GM12891 (cell line): Measurements from ENCODE around the gene SLC22A5.

Experiments used
- PAX5 ChIP-seq: IDR thresholded peaks from 2 replicates; pipeline ENCODE4 v1.6.1; 2011; ENCODE audit warnings: low read length, moderate library complexity, mild to moderate bottlenecking; ENCODE audit not compliant: insufficient read depth, severe bottlenecking
- POLR2A ChIP-seq: IDR thresholded peaks from 2 replicates; pipeline ENCODE4 v1.6.1; 2011; ENCODE audit warnings: low read depth, low read length, control low read depth
- POLR2AphosphoS5 ChIP-seq: IDR thresholded peaks from 2 replicates; pipeline ENCODE4 v1.6.1; 2011; ENCODE audit warnings: low read depth, low read length, control low read depth
- POU2F2 ChIP-seq: IDR thresholded peaks from 2 replicates; pipeline ENCODE4 v1.6.1; 2011; ENCODE audit warnings: low read depth, mild to moderate bottlenecking, control low read depth, low read length, moderate library complexity
- SPI1 ChIP-seq: IDR thresholded peaks from 2 replicates; pipeline ENCODE4 v1.6.1; 2011; ENCODE audit warnings: low read depth, low read length, control low read depth
- TAF1 ChIP-seq: IDR thresholded peaks from 2 replicates; pipeline ENCODE4 v1.6.1; 2011; ENCODE audit warnings: low read depth, low read length, control low read depth

DNA sequence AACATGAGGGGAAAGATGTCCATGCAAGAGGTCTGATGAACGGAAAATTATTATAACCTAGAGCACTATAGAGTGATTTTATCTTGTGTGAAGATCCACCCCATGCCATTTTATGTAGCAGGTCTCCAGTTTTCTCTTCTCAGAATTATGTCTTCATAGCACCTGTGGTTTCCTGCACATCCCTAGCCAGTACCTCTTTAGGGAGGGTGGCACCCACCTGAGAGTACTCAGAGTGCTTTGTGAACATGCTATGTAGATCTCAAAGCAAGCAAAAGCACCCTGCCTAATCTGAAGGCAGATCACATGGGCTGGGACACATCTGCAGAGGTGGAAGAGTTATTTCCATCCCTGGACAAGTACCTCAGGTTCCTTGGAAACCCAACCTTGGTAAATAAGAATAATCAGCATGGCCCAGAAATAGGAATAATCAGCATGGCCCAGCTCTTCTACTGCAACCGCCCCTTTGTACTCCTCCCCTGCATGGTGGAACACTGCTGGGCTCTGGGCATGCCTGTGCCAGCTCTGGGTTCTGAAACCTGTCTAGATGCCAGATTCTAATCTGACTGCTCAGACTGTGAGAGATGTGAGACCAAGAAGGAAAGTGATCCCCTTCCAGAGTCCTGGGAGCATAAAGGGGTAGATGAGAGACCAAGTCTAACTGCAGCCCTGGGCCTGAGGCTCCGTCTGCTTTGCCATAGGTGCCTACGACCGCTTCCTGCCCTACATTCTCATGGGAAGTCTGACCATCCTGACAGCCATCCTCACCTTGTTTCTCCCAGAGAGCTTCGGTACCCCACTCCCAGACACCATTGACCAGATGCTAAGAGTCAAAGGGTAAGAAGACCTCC lies 23.7 kb downstream of the SLC22A5 start:
- TF ChIP-seq POLR2AphosphoS5 = no peak
- TF ChIP-seq POLR2A = no peak
- no peak for TF ChIP-seq TAF1
- no peak for TF ChIP-seq PAX5
- no peak for TF ChIP-seq SPI1
- no peak for TF ChIP-seq POU2F2
